Vagina (tissue), 2 donors: ENCODE measurements around the gene SAE1.
"Not testable (repeated sequence)": the region's sequence is repeated elsewhere in the genome, so short reads cannot be mapped to it uniquely, and the experiment has no call there.

Experiments
- POLR2A ChIP-seq, 2 donors: fragments of 450-650 bp; IDR thresholded peaks; one replicate each; pipeline ENCODE4 v1.6.1; 2017; ENCODE audit warnings: antibody characterized with exemption in 2 of 2, mild to moderate bottlenecking in 2 of 2, moderate library complexity in 2 of 2
- TF ChIP-seq, protein P1 (sequence below), 3 experiments: fragments of 450-650 bp in 2 of 3; fragments of 200-600 bp in 1 of 3; sonication (generic) in 1 of 3; IDR thresholded peaks; one replicate each; pipeline ENCODE4 v1.5.1; 2017 to 2019; ENCODE audit warnings: antibody characterized with exemption in 3 of 3, mild to moderate bottlenecking in 2 of 3, moderate library complexity in 2 of 3

GRCh38 chr19:47101116-47101515, 29.5 kb upstream of the SAE1 start:
- TF ChIP-seq, protein P1, sequence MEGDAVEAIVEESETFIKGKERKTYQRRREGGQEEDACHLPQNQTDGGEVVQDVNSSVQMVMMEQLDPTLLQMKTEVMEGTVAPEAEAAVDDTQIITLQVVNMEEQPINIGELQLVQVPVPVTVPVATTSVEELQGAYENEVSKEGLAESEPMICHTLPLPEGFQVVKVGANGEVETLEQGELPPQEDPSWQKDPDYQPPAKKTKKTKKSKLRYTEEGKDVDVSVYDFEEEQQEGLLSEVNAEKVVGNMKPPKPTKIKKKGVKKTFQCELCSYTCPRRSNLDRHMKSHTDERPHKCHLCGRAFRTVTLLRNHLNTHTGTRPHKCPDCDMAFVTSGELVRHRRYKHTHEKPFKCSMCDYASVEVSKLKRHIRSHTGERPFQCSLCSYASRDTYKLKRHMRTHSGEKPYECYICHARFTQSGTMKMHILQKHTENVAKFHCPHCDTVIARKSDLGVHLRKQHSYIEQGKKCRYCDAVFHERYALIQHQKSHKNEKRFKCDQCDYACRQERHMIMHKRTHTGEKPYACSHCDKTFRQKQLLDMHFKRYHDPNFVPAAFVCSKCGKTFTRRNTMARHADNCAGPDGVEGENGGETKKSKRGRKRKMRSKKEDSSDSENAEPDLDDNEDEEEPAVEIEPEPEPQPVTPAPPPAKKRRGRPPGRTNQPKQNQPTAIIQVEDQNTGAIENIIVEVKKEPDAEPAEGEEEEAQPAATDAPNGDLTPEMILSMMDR (IDR thresholded peaks at IDR 0.05): not testable (repeated sequence)
- TF ChIP-seq POLR2A (IDR thresholded peaks at IDR 0.05): not testable (repeated sequence)
